Body of pancreas (tissue), 4 donors: ENCODE results near the gene MAPT. TPM values are rescaled to one million over a fixed set of nuclear protein-coding genes. Genes with fewer than 3 reads are reported as not detected.

ENCODE experiments used
- ATAC-seq: fragments of 150-250 bp; one replicate; pipeline ENCODE4 v1.9.1; 2016
- DNase-seq, 4 donors: peaks; one replicate each; pipeline ENCODE4 v3.0.0-alpha.2; 2019
- H3K27ac ChIP-seq, 4 donors: fragments of 200-600 bp; sonication (generic); 1 replicate in 3 of 4; 2 replicates in 1 of 4; pipeline versions ENCODE4 v1.5.1 to v1.6.1; 2016 to 2019; ENCODE audit warnings: mild to moderate bottlenecking in 1 of 4, mixed read lengths in 1 of 4, moderate library complexity in 1 of 4
- H3K27me3 ChIP-seq, 2 donors: fragments of 200-600 bp; sonication (generic); one replicate each; pipeline ENCODE4 v1.6.0; 2016; ENCODE audit warnings: mild to moderate bottlenecking in 1 of 2
- H3K36me3 ChIP-seq, 2 donors: fragments of 200-600 bp; sonication (generic); replicated peaks in 1 of 2; 2 replicates each; pipeline ENCODE4 v1.5.1; 2016; ENCODE audit warnings: low read depth in 2 of 2; ENCODE audit not compliant: insufficient read depth in 1 of 2
- H3K4me1 ChIP-seq: fragments of 200-600 bp; sonication (generic); one replicate; pipeline ENCODE4 v1.6.0; 2016
- H3K4me3 ChIP-seq, 2 donors: fragments of 200-600 bp; sonication (generic); 1 replicate in 1 of 2; 2 replicates in 1 of 2; pipeline ENCODE4 v1.5.1; 2016 to 2019
- H3K9me3 ChIP-seq, 3 donors: fragments of 200-600 bp; sonication (generic); 1 replicate in 2 of 3; 2 replicates in 1 of 3; pipeline ENCODE4 v1.5.1; 2016
- POLR2A ChIP-seq, 3 donors: fragments of 450-650 bp; IDR thresholded peaks; one replicate each; pipeline ENCODE4 v1.6.1; 2016; ENCODE audit warnings: antibody characterized with exemption in 3 of 3, mild to moderate bottlenecking in 2 of 3
- WGBS, 2 donors: methylation state at CpG; one replicate each; pipeline ENCODE4 v1.1.5; 2017; 5-methylcytosine and 5-hydroxymethylcytosine counted together
- intact Hi-C: fragments of 100-400 bp; cut with DNase I; formaldehyde crosslinking; loops from one replicate; pipeline ENCODE4 v1.15.1; 2023
- total RNA-seq, 2 donors: library from RNA; depleted of rRNA; stranded (reverse); fragments of >200 nt; gene quantifications; one replicate each; pipeline ENCODE4 v1.1.0, GENCODE V29; 2016
- TF ChIP-seq, protein P1 (sequence below), 7 experiments: fragments of 450-650 bp in 4 of 7; fragments of 200-600 bp in 3 of 7; sonication (generic) in 3 of 7; IDR thresholded peaks; one replicate each; pipeline ENCODE4 v1.5.1; 2016 to 2019; ENCODE audit warnings: antibody characterized with exemption in 7 of 7

Gene MAPT
- total RNA-seq, 2 donors from 2014 or later, result 1.6 to 2.3 TPM

DNA sequence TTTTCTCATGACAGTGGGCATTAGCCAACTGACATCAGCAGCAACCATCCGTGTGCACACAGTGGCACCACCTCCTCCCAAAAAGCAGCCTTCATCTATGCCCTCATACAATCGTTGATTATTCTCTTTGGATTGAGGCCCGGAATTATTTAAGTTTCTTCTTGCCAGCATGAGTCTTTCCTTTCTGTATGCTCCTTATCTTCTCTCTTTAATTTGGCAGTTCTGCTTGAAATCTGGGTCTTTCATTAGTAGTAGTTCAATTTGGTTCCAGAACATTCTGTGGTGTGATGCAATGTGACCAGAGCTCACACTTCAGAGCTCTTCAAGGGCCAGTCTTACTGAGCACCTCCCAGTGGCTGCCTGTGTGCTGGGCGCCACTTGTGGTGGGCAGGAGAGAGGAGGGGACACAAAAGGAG lies 52.5 kb downstream of the MAPT start:
- Histone ChIP-seq H3K27me3 (no peaks in the 10 kb centered on the region), H3K9me3 (no peaks in the 10 kb centered on the region), H3K27ac (peak overlapping the region in 1 of 4 donors; percentile 20), H3K36me3 (no peaks in the 10 kb centered on the region), H3K4me1 (peaks cover 11% of the 10 kb centered on the region), H3K4me3 (no peak overlapping the region)
- no peak for ATAC-seq
- TF ChIP-seq POLR2A (IDR thresholded peaks at IDR 0.05), result no peak
- TF ChIP-seq, protein P1, sequence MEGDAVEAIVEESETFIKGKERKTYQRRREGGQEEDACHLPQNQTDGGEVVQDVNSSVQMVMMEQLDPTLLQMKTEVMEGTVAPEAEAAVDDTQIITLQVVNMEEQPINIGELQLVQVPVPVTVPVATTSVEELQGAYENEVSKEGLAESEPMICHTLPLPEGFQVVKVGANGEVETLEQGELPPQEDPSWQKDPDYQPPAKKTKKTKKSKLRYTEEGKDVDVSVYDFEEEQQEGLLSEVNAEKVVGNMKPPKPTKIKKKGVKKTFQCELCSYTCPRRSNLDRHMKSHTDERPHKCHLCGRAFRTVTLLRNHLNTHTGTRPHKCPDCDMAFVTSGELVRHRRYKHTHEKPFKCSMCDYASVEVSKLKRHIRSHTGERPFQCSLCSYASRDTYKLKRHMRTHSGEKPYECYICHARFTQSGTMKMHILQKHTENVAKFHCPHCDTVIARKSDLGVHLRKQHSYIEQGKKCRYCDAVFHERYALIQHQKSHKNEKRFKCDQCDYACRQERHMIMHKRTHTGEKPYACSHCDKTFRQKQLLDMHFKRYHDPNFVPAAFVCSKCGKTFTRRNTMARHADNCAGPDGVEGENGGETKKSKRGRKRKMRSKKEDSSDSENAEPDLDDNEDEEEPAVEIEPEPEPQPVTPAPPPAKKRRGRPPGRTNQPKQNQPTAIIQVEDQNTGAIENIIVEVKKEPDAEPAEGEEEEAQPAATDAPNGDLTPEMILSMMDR (IDR thresholded peaks at IDR 0.05), result no peak
- DNase-seq, result no peak
- intact Hi-C loops, result no loop called here
- 32 to 41% methylated on average over 4 of the region's 4 CpGs for WGBS, 2 donors

DNA sequence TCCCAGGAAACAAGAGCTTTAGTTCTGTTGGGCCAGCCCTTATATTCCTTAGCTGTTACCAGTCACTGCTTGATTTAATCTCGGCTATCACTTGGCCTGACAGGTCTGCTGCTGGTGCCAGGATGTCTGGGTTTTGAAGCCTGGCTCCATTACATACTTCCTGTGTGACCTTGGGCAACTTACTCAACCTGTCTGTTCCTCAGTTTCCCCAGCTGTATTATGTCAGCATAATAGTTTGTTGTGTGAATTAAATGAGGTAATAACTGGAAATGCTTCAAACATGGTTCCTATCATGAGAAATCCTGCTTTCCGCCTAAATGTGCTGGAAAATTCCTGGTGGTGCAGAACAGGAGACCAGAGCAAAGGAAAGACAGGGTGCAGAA lies 54.1 kb downstream of the MAPT start:
- Histone ChIP-seq H3K4me3 (no peak overlapping the region), H3K4me1 (peaks cover 11% of the 10 kb centered on the region), H3K36me3 (no peaks in the 10 kb centered on the region), H3K9me3 (no peaks in the 10 kb centered on the region), H3K27ac (no peak overlapping the region), H3K27me3 (no peaks in the 10 kb centered on the region)
- intact Hi-C loops, result no loop called here
- DNase-seq, result no peak
- ATAC-seq, result no peak
- TF ChIP-seq, protein P1 (IDR thresholded peaks at IDR 0.05), result no peak
- TF ChIP-seq POLR2A (IDR thresholded peaks at IDR 0.05), result no peak
- 51 to 61% methylated on average over 2 of the region's 2 CpGs for WGBS, 2 donors

DNA sequence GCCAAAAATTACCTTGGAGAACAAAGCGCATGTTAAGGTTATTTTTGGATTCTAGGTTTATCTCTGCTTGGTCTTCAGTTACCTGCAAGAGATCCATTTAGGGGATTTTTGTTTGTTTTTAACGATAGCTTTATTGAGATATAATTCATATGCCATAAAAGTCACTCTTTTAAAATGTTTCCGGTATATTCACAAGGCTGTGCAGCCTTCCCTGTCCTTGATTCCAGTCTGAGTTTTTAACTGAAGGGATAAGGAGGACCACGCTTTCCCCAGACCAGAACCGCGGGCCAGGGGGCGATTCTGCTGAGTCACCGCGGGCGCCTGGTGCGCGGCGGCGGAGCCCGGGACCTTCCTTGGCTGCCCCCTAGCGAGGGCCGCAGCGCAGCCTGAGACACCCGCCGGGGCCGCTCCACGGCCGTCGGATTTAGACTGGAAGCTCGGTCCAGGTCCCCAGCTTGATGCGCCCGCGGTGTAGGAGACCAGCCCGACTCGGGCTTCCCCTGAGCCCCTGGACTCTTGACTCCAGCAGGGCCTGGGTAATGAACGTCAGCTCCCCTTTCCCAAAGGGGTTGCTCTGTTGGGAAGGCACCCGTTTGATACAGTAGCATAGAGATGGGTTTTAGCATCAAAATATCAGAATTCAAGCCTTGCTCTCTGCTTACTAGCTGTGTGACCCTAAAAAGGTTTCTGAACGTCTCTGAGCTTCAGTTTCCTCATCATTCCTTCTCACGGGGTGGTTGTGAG lies 54.7 kb downstream of the MAPT start:
- Histone ChIP-seq H3K4me3 (no peak overlapping the region), H3K27me3 (no peaks in the 10 kb centered on the region), H3K36me3 (no peaks in the 10 kb centered on the region), H3K4me1 (peaks cover 11% of the 10 kb centered on the region), H3K9me3 (no peaks in the 10 kb centered on the region), H3K27ac (no peak overlapping the region)
- intact Hi-C loops, result no loop called here
- ATAC-seq, result peak; percentile 98
- 4 to 11% methylated on average over 10 to 34 of the region's 34 CpGs for WGBS, 2 donors
- TF ChIP-seq, protein P1 (IDR thresholded peaks at IDR 0.05), result peak; percentile 62 to 89 (median 69)
- no peak for TF ChIP-seq POLR2A (IDR thresholded peaks at IDR 0.05)
- DNase-seq, result peak; percentile 71 to 83 (median 76)

DNA sequence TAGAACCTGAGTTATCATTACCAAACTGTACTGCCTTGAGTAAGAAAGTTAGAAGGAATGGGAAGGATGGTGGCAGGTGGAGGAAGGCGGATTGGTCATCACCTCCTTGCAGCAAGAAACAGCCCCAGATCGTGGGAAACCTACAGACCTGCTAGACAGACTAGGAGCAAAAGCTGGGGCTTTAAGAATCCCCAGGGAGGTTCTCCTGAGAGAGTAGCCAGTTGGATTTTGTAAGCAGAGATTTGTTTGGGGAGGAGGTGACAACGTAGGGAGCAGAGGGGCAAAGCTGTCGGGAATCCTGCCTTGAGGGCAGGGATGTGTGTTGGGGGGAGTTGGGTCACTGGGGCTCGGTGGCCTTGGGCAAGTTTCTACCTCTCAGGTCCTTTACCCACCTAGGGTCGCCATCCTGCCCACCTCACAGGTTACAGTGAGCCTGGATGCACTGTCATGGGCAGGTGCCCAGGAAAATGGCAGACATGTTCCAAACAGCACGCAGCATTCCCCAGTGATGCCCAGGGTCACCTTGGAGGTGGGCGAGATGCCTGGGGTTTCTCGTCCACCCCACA lies 55.5 kb downstream of the MAPT start:
- H3K27ac ChIP-seq, result no peak overlapping the region
- 64 to 68% methylated on average over 7 to 9 of the region's 9 CpGs for WGBS, 2 donors
- TF ChIP-seq, protein P1 (IDR thresholded peaks at IDR 0.05), result no peak
- no peak for TF ChIP-seq POLR2A (IDR thresholded peaks at IDR 0.05)
- no peaks in the 10 kb centered on the region for H3K9me3 ChIP-seq
- peaks cover 11% of the 10 kb centered on the region for H3K4me1 ChIP-seq
- intact Hi-C loops, result no loop called here
- H3K36me3 ChIP-seq, result no peaks in the 10 kb centered on the region
- no peak overlapping the region for H3K4me3 ChIP-seq
- H3K27me3 ChIP-seq, result no peaks in the 10 kb centered on the region
- DNase-seq (no peak), ATAC-seq (no peak)
